Measurements from ENCODE around the gene TPSG1.

DNA sequence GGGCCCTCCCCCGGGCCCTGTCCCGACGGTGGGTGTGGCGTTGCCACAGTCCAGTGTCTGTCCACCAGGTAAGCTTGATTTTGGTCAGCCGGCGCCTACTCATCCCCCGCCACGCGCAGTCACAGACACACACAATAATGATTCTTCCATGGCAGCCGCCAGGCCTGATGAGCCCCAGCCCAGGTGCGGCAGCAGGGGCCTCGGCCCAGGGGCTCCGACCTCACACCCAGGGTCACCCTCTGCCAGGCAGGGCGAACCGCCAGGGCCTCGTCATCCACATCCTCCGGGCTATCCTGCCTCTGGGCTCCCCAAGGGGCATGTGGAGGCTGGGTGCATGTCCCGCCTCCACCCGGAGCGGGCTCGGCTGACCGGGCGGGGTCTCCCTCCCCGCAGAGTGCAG is 7.5 kb downstream of the TPSG1 start:
- TF ChIP-seq, protein P1, sequence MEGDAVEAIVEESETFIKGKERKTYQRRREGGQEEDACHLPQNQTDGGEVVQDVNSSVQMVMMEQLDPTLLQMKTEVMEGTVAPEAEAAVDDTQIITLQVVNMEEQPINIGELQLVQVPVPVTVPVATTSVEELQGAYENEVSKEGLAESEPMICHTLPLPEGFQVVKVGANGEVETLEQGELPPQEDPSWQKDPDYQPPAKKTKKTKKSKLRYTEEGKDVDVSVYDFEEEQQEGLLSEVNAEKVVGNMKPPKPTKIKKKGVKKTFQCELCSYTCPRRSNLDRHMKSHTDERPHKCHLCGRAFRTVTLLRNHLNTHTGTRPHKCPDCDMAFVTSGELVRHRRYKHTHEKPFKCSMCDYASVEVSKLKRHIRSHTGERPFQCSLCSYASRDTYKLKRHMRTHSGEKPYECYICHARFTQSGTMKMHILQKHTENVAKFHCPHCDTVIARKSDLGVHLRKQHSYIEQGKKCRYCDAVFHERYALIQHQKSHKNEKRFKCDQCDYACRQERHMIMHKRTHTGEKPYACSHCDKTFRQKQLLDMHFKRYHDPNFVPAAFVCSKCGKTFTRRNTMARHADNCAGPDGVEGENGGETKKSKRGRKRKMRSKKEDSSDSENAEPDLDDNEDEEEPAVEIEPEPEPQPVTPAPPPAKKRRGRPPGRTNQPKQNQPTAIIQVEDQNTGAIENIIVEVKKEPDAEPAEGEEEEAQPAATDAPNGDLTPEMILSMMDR (IDR thresholded peaks at IDR 0.05), result no peak
- TF ChIP-seq EP300 (IDR thresholded peaks at IDR 0.05), result no peak

Measured in stomach (tissue), 4 donors.